Breast epithelium (tissue), 4 donors: ENCODE data around the gene VAC14. TPM values are rescaled to one million over a fixed set of nuclear protein-coding genes. Genes with fewer than 3 reads are reported as not detected.

Source experiments
- DNase-seq, 2 donors: peaks; one replicate each; pipeline ENCODE4 v3.0.0-alpha.2; 2019; ENCODE audit warnings: low spot score in 2 of 2
- H3K27ac ChIP-seq, 2 donors: fragments of 200-600 bp; sonication (generic) in 1 of 2; one replicate each; pipeline ENCODE4 v1.5.1; 2016 to 2019; ENCODE audit warnings: mild to moderate bottlenecking in 1 of 2
- H3K27me3 ChIP-seq, 2 donors: fragments of 200-600 bp; sonication (generic) in 1 of 2; one replicate each; pipeline versions ENCODE4 v1.5.1 to v1.6.0; 2017 to 2019; ENCODE audit warnings: control low read depth in 1 of 2, mild to moderate bottlenecking in 1 of 2
- H3K36me3 ChIP-seq: fragments of 200-600 bp; one replicate; pipeline ENCODE4 v1.5.1; 2019
- H3K4me1 ChIP-seq, 2 donors: fragments of 200-600 bp; sonication (generic); one replicate each; pipeline ENCODE4 v1.5.1; 2016 to 2019; ENCODE audit warnings: control low read depth in 1 of 2
- H3K4me3 ChIP-seq, 3 donors: fragments of 200-600 bp; sonication (generic); 1 replicate in 2 of 3; 2 replicates in 1 of 3; pipeline ENCODE4 v1.5.1; 2016 to 2019; ENCODE audit warnings: mild to moderate bottlenecking in 3 of 3, moderate library complexity in 2 of 3
- H3K9me3 ChIP-seq, 2 donors: fragments of 200-600 bp; sonication (generic) in 1 of 2; one replicate each; pipeline ENCODE4 v1.5.1; 2016 to 2019; ENCODE audit warnings: control low read depth in 1 of 2
- CTCF ChIP-seq, 3 donors: fragments of 450-650 bp; IDR thresholded peaks; one replicate each; pipeline ENCODE4 v1.5.1; 2016 to 2017; ENCODE audit warnings: antibody characterized with exemption in 3 of 3, mild to moderate bottlenecking in 3 of 3, moderate library complexity in 3 of 3
- POLR2A ChIP-seq: fragments of 450-650 bp; IDR thresholded peaks from one replicate; pipeline ENCODE4 v1.6.1; 2016; ENCODE audit warnings: antibody characterized with exemption, mild to moderate bottlenecking, moderate library complexity
- POLR2AphosphoS5 ChIP-seq, 3 donors: sonication (generic); formaldehyde crosslinking; IDR thresholded peaks; one replicate each; pipeline ENCODE4 v1.6.1; 2017; ENCODE audit warnings: antibody characterized with exemption in 3 of 3
- intact Hi-C: fragments of 100-400 bp; cut with DNase I; formaldehyde crosslinking; loops from one replicate; pipeline ENCODE4 v1.15.1; 2023; ENCODE audit warnings: low total_unique reads
- total RNA-seq, 3 donors: library from RNA; depleted of rRNA; stranded (reverse); fragments of >200 nt; gene quantifications; one replicate each; pipeline ENCODE4 v1.1.0, GENCODE V29; 2016

The VAC14 gene
- total RNA-seq, 3 donors from 2014 or later, result 26.7 to 29.4 (median 28.5) TPM

GRCh38 chr16:70689035-70689969 lies 111.7 kb downstream of the VAC14 start:
- H3K4me3 ChIP-seq, result no peak overlapping the region
- no peaks in the 10 kb centered on the region for H3K27me3 ChIP-seq
- peaks cover 22 to 53% of the 10 kb centered on the region in 2 donors for H3K4me1 ChIP-seq
- H3K36me3 ChIP-seq, result no peaks in the 10 kb centered on the region
- TF ChIP-seq POLR2A, result no peak
- no peak for DNase-seq
- intact Hi-C loops, result no loop called here
- peak overlapping the region; percentile 92 to 93 for H3K27ac ChIP-seq
- H3K9me3 ChIP-seq, result no peaks in the 10 kb centered on the region

- peaks cover 23 to 53% of the 10 kb centered on the region in 2 donors for H3K4me1 ChIP-seq
- DNase-seq, result peak in 1 of 2 donors; percentile 76
Observed at GRCh38 chr16:70688246-70688742, 112.7 kb downstream of the VAC14 start.

GRCh38 chr16:70687671-70688245 lies 113.2 kb downstream of the VAC14 start:
- no peaks in the 10 kb centered on the region for H3K36me3 ChIP-seq
- no peaks in the 10 kb centered on the region for H3K27me3 ChIP-seq
- DNase-seq, result no peak
- no peak for TF ChIP-seq POLR2AphosphoS5 (IDR thresholded peaks at IDR 0.05)
- TF ChIP-seq POLR2A, result no peak
- no peak for TF ChIP-seq CTCF (IDR thresholded peaks at IDR 0.05)
- H3K4me1 ChIP-seq, result peaks cover 25 to 55% of the 10 kb centered on the region in 2 donors
- H3K9me3 ChIP-seq, result no peaks in the 10 kb centered on the region
- intact Hi-C loops, result no loop called here
- H3K27ac ChIP-seq, result peak overlapping the region; percentile 92 to 93
- no peak overlapping the region for H3K4me3 ChIP-seq

More at GRCh38 chr16:70688246-70688742, 112.7 kb downstream of the VAC14 start:
- Histone ChIP-seq H3K36me3 (no peaks in the 10 kb centered on the region), H3K27me3 (no peaks in the 10 kb centered on the region), H3K27ac (peak overlapping the region; percentile 92 to 93), H3K4me3 (no peak overlapping the region), H3K9me3 (no peaks in the 10 kb centered on the region)
- intact Hi-C loops, result no loop called here
- TF ChIP-seq CTCF (IDR thresholded peaks at IDR 0.05) (no peak), POLR2AphosphoS5 (IDR thresholded peaks at IDR 0.05) (no peak)

- DNase-seq, result no peak
- Histone ChIP-seq H3K4me1 (peaks cover 25 to 60% of the 10 kb centered on the region in 2 donors), H3K4me3 (no peak overlapping the region), H3K27me3 (no peaks in the 10 kb centered on the region), H3K36me3 (no peaks in the 10 kb centered on the region), H3K9me3 (no peaks in the 10 kb centered on the region), H3K27ac (peak overlapping the region; percentile 92 to 93)
- intact Hi-C loops, result no loop called here
- TF ChIP-seq CTCF (IDR thresholded peaks at IDR 0.05) (no peak), POLR2A (no peak), POLR2AphosphoS5 (IDR thresholded peaks at IDR 0.05) (no peak)
Observed at GRCh38 chr16:70687102-70687511, 113.9 kb downstream of the VAC14 start.

GRCh38 chr16:70686376-70687101 lies 114.4 kb downstream of the VAC14 start:
- Histone ChIP-seq H3K9me3 (no peaks in the 10 kb centered on the region), H3K36me3 (no peaks in the 10 kb centered on the region), H3K27me3 (no peaks in the 10 kb centered on the region), H3K4me1 (peaks cover 25 to 66% of the 10 kb centered on the region in 2 donors), H3K27ac (peak overlapping the region; percentile 92 to 93), H3K4me3 (peak overlapping the region; percentile 61 to 94 (median 77))
- intact Hi-C loops, result no loop called here
- TF ChIP-seq POLR2A (no peak), CTCF (IDR thresholded peaks at IDR 0.05) (peak in 1 of 3 donors; percentile 10), POLR2AphosphoS5 (IDR thresholded peaks at IDR 0.05) (no peak)
- no peak for DNase-seq
